Stimulated activated naive CD4-positive, alpha-beta T cell (primary cell): ENCODE data around the gene BCO2.
A peak's percentile ranks its signal among the peaks of the same experiment; 100 is the strongest.

Experiments
- DNase-seq, 6 experiments: peaks; one replicate each; lab custom pipeline; 2025; lab: John Stamatoyannopoulos, UW

The BCO2 gene

DNA sequence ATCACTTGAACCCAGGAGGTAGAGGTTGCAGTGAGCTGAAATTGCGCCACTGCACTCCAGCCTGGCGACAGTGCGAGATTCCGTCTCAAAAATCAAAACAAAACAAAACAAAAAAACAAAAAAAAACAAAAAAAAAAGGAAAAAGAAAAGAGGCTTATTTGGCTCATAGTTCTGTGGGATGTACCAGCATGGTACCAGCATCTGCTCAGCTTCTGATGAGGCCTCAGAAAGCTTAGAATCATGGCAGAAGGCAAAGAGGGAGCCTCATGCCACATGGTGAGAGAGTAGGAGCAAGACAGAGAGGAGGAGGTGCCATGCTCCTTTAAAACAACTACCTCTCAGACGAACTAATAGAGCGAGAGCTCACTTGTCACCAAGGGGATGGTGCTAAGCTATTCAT is 40.3 kb downstream of the BCO2 start:
- DNase-seq = no peak

DNA sequence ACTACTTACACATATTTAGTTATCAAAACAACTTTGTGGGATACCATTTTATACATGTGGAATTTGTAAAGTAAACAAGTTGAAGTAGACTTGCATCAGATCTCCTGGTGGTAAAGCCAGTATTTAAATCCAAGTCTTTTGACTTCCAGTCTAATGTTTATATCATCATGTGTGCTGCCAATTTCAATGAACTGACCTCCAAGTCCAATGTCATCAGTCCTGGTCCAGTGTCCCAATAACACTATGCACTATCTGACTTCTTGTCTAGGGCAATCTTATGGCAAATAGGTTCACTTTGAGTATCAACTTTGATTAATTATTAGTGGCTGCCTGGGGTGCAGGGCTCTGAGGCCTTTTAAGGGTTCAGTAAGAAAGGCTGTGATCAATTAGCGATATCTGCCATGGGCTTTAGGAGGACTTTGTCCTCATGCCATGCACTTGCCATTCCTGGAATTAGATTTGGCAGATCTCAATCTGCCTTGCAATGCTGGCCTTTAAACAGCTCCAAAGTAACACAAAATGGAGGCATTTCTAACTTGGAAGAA is 41.3 kb downstream of the BCO2 start:
- DNase-seq = no peak

- peak; percentile 5 to 80 (median 44) for DNase-seq
Observed at GRCh38 chr11:112219476-112220232, 44.3 kb downstream of the BCO2 start.

GRCh38 chr11:112221274-112221835 is 46.0 kb downstream of the BCO2 start:
- DNase-seq = no peak

DNA sequence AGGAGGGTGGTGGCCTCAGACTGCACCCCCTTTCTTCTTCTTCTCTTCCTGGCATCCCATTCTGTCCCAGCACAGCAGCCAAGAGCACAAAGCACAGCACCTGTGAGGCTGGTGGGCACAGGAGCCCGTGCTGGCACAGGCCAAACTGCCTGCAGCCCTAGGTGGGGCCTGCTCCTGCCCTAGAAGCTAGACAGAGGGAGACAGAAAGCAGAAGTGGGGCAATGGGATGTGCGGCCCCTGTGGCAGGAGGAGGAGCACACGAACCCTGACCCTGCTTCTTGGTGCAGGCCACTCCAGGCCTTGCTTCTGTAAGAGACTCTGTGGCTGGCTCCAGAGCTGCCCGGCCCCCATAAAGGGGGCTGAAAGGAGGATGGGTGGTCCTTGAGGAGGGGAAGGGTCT is 47.0 kb downstream of the BCO2 start:
- no peak for DNase-seq

DNA sequence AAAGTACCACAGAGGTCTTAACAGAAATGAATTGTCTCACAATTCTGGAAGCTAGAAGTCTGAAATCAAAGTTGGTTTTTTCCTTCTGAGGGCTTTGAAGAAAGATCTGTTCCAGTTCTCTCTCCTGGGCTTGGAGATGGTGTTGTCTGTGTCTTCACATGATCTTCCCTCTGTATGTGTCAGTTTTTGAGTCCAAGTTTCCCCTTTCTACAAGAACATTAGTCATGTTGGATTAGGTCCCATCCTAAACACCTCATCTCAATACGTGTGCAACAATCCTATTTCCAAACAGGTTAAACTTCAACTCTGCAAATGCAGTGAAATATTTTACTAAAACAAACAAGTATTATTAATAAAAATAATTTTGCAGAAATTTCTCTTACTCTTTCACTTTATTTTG is 47.8 kb downstream of the BCO2 start:
- DNase-seq = no peak

GRCh38 chr11:112223754-112224532 is 48.6 kb downstream of the BCO2 start:
- DNase-seq = no peak

DNA sequence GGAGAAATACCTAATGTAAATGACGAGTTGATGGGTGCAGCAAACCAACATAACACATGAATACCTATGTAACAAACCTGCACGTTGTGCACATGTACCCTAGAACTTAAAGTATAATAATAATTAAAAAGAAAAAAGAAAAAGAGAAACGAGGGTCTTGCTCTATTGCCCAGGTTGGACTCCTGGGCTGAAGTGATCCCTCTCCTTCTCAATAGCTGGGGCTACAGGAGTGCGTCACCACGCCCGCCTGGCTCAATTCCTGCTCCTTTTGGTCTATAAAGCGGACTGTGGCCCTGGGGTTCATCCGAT is 50.4 kb downstream of the BCO2 start:
- DNase-seq = no peak

- DNase-seq = peak; percentile 69 to 95 (median 84)
Observed at GRCh38 chr11:112226062-112226830, 50.9 kb downstream of the BCO2 start, which contains the start of gene PTS. PTS (plus strand) TSS chr11:112226428; CDS start chr11:112226444, 16 bp downstream.

- DNase-seq = no peak
Observed at GRCh38 chr11:112226831-112227401, 51.6 kb downstream of the BCO2 start.

DNA sequence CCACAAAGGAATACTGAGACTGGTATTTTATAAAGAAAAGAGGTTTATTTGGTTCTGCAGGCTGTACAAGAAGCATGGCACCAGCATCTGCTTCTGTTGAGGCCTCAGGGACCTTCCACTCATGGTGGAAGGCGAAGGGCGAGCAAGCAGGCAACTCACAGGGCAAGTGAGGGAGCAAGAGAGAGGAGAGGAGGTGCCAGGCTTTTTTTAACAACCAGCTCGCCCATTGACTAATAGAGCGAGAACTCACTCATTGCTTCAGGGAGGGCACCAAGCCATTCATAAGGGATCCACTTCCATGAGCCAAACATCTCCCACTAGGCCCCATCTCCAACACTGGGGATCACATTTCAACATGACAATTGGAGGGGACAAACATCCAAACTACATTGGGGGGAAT is 52.2 kb downstream of the BCO2 start:
- no peak for DNase-seq

- DNase-seq = no peak
Observed at GRCh38 chr11:112228706-112229105, 53.4 kb downstream of the BCO2 start.

GRCh38 chr11:112229159-112229558 is 53.8 kb downstream of the BCO2 start:
- no peak for DNase-seq

- no peak for DNase-seq
Observed at GRCh38 chr11:112229746-112230433, 54.6 kb downstream of the BCO2 start.

DNA sequence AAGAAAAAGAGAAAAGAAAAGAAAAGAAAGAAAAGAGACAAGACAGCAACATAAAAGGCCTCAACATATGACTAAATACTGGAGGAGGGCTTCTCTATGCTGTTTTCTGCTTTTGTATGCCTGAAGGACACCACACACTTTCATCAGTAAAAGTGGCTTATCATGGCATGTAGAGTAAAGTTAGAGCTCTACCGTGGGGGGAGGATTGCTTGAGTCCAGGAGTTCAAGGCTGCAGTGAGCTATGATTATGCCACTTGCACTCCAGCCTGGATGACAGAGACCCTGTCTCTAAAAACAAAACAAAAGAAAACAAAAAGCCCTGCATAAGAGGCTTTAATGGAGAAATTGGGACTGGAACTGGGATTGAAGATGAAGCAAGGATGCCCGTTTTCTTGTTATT is 56.6 kb downstream of the BCO2 start:
- no peak for DNase-seq

DNA sequence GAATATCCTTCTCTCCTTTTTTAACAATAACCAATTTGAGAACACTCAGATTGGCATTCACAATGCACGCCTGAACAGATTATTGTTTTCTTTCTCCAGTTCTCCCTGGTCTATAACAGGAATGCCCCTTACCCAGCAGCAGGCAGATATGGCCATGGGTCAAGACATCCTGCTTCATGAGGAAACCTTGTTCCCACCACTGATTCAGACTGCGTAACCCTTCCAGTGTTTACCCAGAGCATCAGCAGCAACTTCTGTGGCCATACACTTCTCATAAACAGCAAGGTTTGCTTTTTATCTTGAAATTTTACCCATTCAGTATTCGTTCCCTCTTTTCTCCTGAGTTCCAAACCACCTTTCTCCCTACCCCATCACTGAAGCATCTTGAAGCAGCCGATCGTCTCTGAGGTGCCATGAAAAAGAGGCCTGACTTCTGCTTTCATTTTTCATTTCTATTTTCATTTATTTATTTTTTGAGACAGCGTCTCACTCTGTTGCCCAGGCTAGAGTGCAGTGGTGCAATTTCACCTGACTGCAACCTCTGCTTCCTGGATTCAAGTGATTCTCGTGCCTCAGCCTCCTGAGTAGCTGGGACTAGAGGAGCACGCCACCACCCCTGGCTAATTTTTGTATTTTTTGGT is 60.6 kb downstream of the BCO2 start:
- DNase-seq = no peak

GRCh38 chr11:112237451-112237850 is 62.1 kb downstream of the BCO2 start:
- DNase-seq = no peak

GRCh38 chr11:112238041-112238440 is 62.7 kb downstream of the BCO2 start:
- no peak for DNase-seq

GRCh38 chr11:112241486-112241885 is 66.2 kb downstream of the BCO2 start:
- DNase-seq = no peak

- no peak for DNase-seq
Observed at GRCh38 chr11:112247201-112247600, 71.9 kb downstream of the BCO2 start.

DNA sequence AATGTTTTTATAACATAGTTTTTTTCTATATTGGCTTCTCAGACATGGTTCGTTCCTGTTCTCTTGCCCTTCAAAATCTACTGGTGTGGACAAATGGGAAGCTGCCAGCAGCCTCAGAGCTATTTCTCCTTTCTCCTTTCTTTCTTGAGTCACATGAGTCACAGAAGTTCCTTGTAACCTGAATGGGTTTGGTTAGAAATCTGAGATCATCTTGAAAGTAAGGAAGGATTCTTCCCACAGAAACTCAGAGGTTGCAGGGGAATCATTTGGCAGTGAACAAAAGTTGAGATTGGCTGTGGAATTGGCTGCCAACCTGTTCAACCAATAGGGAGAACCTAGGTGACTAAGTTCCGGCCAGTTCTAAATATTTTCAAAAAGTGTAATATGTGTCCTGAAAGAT is 72.9 kb downstream of the BCO2 start:
- no peak for DNase-seq
